Measurements from ENCODE around the gene ANO4.

GRCh38 chr12:101038289-101038871, 243.8 kb downstream of the ANO4 start:
- TF ChIP-seq CTCF (IDR thresholded peaks at IDR 0.05) (no peak), POLR2A (IDR thresholded peaks at IDR 0.05) (no peak)

Data from stomach (tissue), 4 donors.